ENCODE data around the gene TTC17.

- TF ChIP-seq SIX5 (IDR thresholded peaks at IDR 0.05; ENCODE audit: low read depth, low read length) (no peak), CTCF (IDR thresholded peaks at IDR 0.05; ENCODE audit: control extremely low read depth in 1 of 3, insufficient read depth in 1 of 3, low read depth in 1 of 3, low read length in 3 of 3) (no peak), CHD2 (IDR thresholded peaks at IDR 0.05; ENCODE audit: low read length) (no peak), E2F6 (IDR thresholded peaks at IDR 0.05) (peak; percentile 53), YY1 (IDR thresholded peaks at IDR 0.05; ENCODE audit: low read depth, low read length) (peak; percentile 99), MAFK (IDR thresholded peaks at IDR 0.05; ENCODE audit: low read depth, low read length) (no peak), TEAD4 (IDR thresholded peaks at IDR 0.05; ENCODE audit: low read depth, low read length) (0 out of 2 replicates have a peak, but pooled peaks have one; percentile 1), POLR2AphosphoS5 (IDR thresholded peaks at IDR 0.05; ENCODE audit: low read depth, low read length) (peak; percentile 97), BRCA1 (IDR thresholded peaks at IDR 0.05; ENCODE audit: low read depth, low read length) (no peak), SIN3A (conservative IDR thresholded peaks at IDR 0.05 in 1 of 2, IDR thresholded peaks at IDR 0.05 in 1 of 2; ENCODE audit: low read depth in 1 of 2, low read length in 2 of 2) (peak in 1 of 2 experiments; percentile 48; a peak in 1 of 4 replicates)
- TF ChIP-seq, protein P1, sequence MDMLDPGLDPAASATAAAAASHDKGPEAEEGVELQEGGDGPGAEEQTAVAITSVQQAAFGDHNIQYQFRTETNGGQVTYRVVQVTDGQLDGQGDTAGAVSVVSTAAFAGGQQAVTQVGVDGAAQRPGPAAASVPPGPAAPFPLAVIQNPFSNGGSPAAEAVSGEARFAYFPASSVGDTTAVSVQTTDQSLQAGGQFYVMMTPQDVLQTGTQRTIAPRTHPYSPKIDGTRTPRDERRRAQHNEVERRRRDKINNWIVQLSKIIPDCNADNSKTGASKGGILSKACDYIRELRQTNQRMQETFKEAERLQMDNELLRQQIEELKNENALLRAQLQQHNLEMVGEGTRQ (IDR thresholded peaks at IDR 0.05; ENCODE audit: low read length), result no peak
Observed at GRCh38 chr11:43358801-43359421, at the start of gene TTC17.

Data from H1 (cell line).